ENCODE results near the gene INMT. TPM values are rescaled to one million over a fixed set of nuclear protein-coding genes. Genes with fewer than 3 reads are reported as not detected.

The INMT gene
- total and polyA plus RNA-seq, 2 experiments from 2014 or later = 0.79 to 1.1 TPM

GRCh38 chr7:30789334-30789711, 37.4 kb downstream of the INMT start (continued):
- TF ChIP-seq ETS1 (IDR thresholded peaks at IDR 0.05) (no peak), CTCF (conservative IDR thresholded peaks at IDR 0.05; ENCODE audit: low read depth in 2 of 2) (no peak), REST (IDR thresholded peaks at IDR 0.05; ENCODE audit: unreplicated experiment) (no peak), JUNB (IDR thresholded peaks at IDR 0.05; ENCODE audit: unreplicated experiment) (no peak), NANOG (IDR thresholded peaks at IDR 0.05; ENCODE audit: borderline replicate concordance) (no peak), STAT1 (IDR thresholded peaks at IDR 0.05; ENCODE audit: unreplicated experiment) (no peak)

GRCh38 chr7:30790356-30790755, 38.4 kb downstream of the INMT start:
- H3K27me3 Mint-ChIP-seq (ENCODE audit: insufficient read depth, low read depth, poor library complexity) = no peaks in the 10 kb centered on the region
- H3K36me3 Mint-ChIP-seq (ENCODE audit: low read depth) = no peaks in the 10 kb centered on the region; the same call in 2 of the 3 replicates
- H3K4me1 Mint-ChIP-seq = peaks cover 12% of the 10 kb centered on the region; the same call in 2 of the 3 replicates
- no peak overlapping the region for H3K4me3 Mint-ChIP-seq
- H3K9me2 ChIP-seq (ENCODE audit: insufficient read depth) = no peaks in the 10 kb centered on the region
- H3K9me3 Mint-ChIP-seq = no peaks in the 10 kb centered on the region
- H4K20me1 ChIP-seq (replicated peaks; ENCODE audit: insufficient read depth) = no peaks in the 10 kb centered on the region
- H2AFZ ChIP-seq = no peak overlapping the region
- DNase-seq (ENCODE audit: low spot score) (no peak), ATAC-seq (no peak)
- H3K79me2 ChIP-seq (replicated peaks; ENCODE audit: insufficient read depth) = no peaks in the 10 kb centered on the region
- no peak overlapping the region for H3K4me2 ChIP-seq
- no peak overlapping the region for H3K27ac Mint-ChIP-seq
- H3K4me1 ChIP-seq (ENCODE audit: insufficient read depth) = no peaks in the 10 kb centered on the region
- no peak overlapping the region for H3K4me3 ChIP-seq
- H3F3A ChIP-seq (replicated peaks; ENCODE audit: low read depth) = no peaks in the 10 kb centered on the region
- H3K27ac ChIP-seq (ENCODE audit: low read depth) = no peak overlapping the region
- H3K27me3 ChIP-seq (ENCODE audit: insufficient read depth) = no peaks in the 10 kb centered on the region
- H3K36me3 ChIP-seq (ENCODE audit: insufficient read depth) = no peaks in the 10 kb centered on the region
- TF ChIP-seq ZNF114 (CRISPR knock-in tag; IDR thresholded peaks at IDR 0.05) (no peak), CREB1 (CRISPR knock-in tag; IDR thresholded peaks at IDR 0.05; ENCODE audit: low read depth) (no peak), POLR2AphosphoS5 (IDR thresholded peaks at IDR 0.05; ENCODE audit: low read depth) (no peak), EZH2 (IDR thresholded peaks at IDR 0.05; ENCODE audit: low read depth, unreplicated experiment) (no peak), STAT1 (IDR thresholded peaks at IDR 0.05; ENCODE audit: unreplicated experiment) (no peak), ZNF331 (CRISPR knock-in tag; IDR thresholded peaks at IDR 0.05; ENCODE audit: low read depth) (no peak), JUNB (IDR thresholded peaks at IDR 0.05; ENCODE audit: unreplicated experiment) (no peak), ZNF462 (CRISPR knock-in tag; IDR thresholded peaks at IDR 0.05) (no peak), EZH2phosphoT487 (IDR thresholded peaks at IDR 0.05; ENCODE audit: unreplicated experiment) (no peak)

All from GM23338 (cell line).